Left renal pelvis (tissue), 4 donors: ENCODE results near the gene ESYT1. TPM values are rescaled to one million over a fixed set of nuclear protein-coding genes. Genes with fewer than 3 reads are reported as not detected.

Experiments
- DNase-seq, 4 donors: peaks; one replicate each; pipeline ENCODE4 v3.0.0-alpha.2; 2013; ENCODE audit warnings: low read depth in 4 of 4, low spot score in 3 of 4
- polyA plus RNA-seq, 4 donors: library from polyadenylated mRNA; unstranded; fragments of 120-200 nt; gene quantifications; one replicate each; pipeline ENCODE4 v1.2.1, GENCODE V29; 2013; ENCODE audit not compliant: insufficient read length in 4 of 4

The ESYT1 gene
- polyA plus RNA-seq, 4 donors: 66.2 to 79.3 (median 74.2) TPM

DNA sequence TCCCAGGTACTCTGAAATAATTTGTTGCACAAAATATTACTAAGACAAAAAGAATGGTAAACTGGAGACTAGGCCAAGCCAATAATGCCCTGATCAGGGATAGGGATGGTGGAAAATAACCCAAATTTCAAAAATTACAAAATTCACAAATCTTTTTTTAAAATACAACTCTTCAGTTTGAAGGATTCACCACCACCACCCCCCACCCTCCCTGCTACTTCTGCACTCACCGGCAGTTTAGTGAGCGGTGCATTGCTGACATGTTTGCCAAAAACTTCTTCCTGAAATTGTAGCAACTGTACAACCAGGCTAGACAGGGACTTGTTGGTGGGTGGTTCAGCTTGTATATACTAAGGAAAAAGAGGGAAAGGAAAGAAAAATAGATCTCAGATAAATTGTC is 58.9 kb downstream of the ESYT1 start:
- DNase-seq: no peak

DNA sequence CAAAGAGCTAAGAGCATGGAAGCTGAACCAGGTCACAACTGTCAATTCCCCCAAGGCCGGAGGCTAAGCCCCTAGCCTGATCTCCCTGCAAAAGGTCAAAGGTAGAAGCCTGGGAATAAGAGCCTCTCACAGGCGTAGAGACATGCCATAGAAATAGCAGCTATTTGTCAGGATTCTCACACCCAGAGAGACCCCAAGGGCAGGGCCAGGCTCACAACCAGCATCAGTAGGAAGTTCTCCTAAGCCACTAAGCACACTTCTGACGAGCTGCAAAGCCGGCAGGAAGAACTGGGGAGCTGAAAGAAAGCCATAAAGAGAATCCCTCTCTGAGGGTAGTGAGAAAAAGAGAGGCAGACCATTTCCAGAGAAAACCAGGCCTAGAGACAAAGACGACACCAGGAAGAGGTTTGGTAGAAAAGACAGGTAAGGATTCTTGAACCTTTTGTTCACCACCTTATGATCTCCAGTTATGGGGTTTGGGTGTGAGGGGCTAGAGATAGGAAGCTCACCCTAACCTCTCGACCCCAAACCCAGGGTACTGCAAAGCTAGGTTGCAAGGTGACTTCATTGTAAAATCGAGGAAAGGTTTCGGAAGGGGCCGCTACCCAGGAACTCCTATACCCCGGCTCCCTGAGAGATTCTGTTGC is 60.2 kb downstream of the ESYT1 start:
- no peak for DNase-seq

DNA sequence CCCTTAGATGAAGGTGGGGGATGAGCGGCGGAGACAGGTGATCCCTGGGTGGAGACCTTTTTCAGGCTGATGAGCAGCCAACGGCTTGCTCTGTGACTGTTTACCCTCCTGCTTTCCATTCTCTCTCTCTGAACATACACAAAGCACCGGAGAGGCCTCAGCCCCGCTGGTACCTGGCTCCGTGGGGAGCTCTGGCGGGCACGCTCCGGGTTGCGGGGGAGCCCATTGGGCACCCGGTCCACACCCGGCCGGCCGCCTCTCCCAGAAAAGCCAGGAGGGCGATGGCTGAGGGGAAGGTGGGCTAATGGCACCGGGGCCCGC is 60.7 kb downstream of the ESYT1 start:
- no peak for DNase-seq

- DNase-seq: peak; percentile 65 to 77 (median 72)
Measured at GRCh38 chr12:56189099-56189917, 61.2 kb downstream of the ESYT1 start, which contains the start of gene SMARCC2. TSS of gene SMARCC2 (minus strand) at chr12:56189483. CDS start at chr12:56189461, 22 bp downstream.

DNA sequence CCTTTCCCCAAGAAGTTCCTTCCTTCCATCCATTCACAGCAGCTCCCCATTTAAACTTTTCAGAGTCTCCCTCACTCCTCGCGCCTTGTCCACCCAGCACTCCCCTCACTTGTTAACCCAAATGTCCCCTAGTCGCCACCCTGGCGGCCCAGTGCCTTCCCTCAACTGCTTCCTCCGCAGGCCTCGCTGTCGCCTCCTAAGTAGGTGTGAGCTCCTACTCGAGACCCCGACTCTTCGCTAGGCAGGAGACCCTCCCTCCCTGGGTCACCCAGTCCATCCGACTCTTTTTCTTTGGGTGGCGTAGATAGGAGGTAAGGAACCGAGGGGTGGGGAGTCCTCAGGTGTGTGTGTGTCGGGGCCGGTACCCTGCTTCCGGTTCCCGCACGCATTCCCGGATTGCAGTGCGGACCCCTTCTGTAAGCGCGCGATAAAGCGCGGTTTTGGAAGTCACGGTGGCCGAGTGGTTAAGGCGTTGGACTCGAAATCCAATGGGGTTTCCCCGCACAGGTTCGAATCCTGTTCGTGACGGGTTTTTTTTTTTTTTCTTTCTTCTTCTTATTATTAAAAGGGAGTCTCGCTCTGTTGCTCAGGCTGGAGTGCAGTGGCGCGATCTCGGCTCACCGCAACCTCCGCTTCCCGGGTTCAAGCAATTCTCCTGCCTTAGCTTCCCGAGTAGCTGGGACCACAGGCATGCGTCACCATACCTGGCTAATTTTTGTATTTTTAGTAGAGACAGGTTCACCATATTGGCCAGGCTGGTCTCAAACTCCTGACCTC is 62.0 kb downstream of the ESYT1 start:
- peak; percentile 87 to 90 (median 89) for DNase-seq

- no peak for DNase-seq
Measured at GRCh38 chr12:56190695-56191155, 62.7 kb downstream of the ESYT1 start.

DNA sequence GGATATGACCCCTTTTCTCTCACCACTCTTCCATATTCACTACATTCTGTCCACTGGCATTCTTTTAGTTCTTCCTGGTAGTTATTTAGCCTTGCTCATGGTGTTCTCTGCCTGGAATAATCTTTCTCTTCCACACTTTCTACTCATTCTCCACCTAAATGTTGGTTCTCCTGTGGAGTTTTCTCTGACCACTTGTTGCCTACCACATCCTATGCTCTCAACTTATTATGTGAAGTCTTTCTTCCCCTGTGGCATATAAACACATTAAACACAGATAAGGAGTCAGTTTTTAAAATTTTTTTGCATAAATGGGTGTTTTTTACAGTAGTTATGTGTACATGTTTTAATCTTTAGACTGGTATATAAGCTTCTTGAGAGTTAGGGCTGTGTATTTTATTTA is 64.5 kb downstream of the ESYT1 start:
- no peak for DNase-seq

GRCh38 chr12:56193025-56193578 is 65.0 kb downstream of the ESYT1 start:
- DNase-seq: peak in 3 of 4 donors; percentile 56 to 77 (median 66)

Other genes with a start within 250 kb of the ESYT1 start
- gene PYM1, start 200.4 kb upstream of the ESYT1 start, polyA plus RNA-seq: 10 to 100 TPM; 28.1 to 39.1 (median 35.7) TPM
- gene DGKA, start 197.1 kb upstream of the ESYT1 start, polyA plus RNA-seq: 10 to 100 TPM; 18.2 to 28.1 (median 23.5) TPM
- 1 to 10 TPM; 2.0 to 4.2 (median 3.2) TPM for gene PMEL, start 162.2 kb upstream of the ESYT1 start, polyA plus RNA-seq
- gene CDK2, start 161.4 kb upstream of the ESYT1 start, polyA plus RNA-seq: 10 to 100 TPM; 58.8 to 71.5 (median 66.9) TPM
- gene RAB5B, start 154.2 kb upstream of the ESYT1 start, polyA plus RNA-seq: 100 to 1,000 TPM; 140 to 172 (median 166) TPM
- gene SUOX, start 131.0 kb upstream of the ESYT1 start, polyA plus RNA-seq: 10 to 100 TPM; 34.7 to 50.6 (median 45.9) TPM
- 10 to 100 TPM; 16.3 to 24.3 (median 17.7) TPM for gene IKZF4, start 107.2 kb upstream of the ESYT1 start, polyA plus RNA-seq
- 100 to 1,000 TPM in 3 of 4 donors, 10 to 100 TPM in 1; 92.7 to 593 (median 231) TPM for gene RPS26, start 86.3 kb upstream of the ESYT1 start, polyA plus RNA-seq
- gene ERBB3, start 48.1 kb upstream of the ESYT1 start, polyA plus RNA-seq: 100 to 1,000 TPM in 1 of 4 donors, 10 to 100 TPM in 2, 1 to 10 TPM in 1; 6.8 to 103 (median 77.2) TPM
- 100 to 1,000 TPM; 104 to 166 (median 154) TPM for gene PA2G4, start 23.7 kb upstream of the ESYT1 start, polyA plus RNA-seq
- gene RPL41, start 11.6 kb upstream of the ESYT1 start, polyA plus RNA-seq: 1,000 to 10,000 TPM; 4,554 to 5,864 (median 4,890) TPM
- 1 to 10 TPM; 4.7 to 6.5 (median 5.7) TPM for gene ZC3H10, start 10.0 kb upstream of the ESYT1 start, polyA plus RNA-seq
- gene MYL6B, start 24.3 kb downstream of the ESYT1 start, polyA plus RNA-seq: 100 to 1,000 TPM; 138 to 185 (median 160) TPM
- gene MYL6, start 30.1 kb downstream of the ESYT1 start, polyA plus RNA-seq: 1,000 to 10,000 TPM; 1,577 to 1,968 (median 1,895) TPM
- gene SMARCC2, start 61.2 kb downstream of the ESYT1 start, polyA plus RNA-seq: 100 to 1,000 TPM; 106 to 137 (median 129) TPM
- 10 to 100 TPM; 42.5 to 43.6 (median 43.3) TPM for gene RNF41, start 93.7 kb downstream of the ESYT1 start, polyA plus RNA-seq
- 10 to 100 TPM; 26.5 to 31.0 (median 30.3) TPM for gene NABP2, start 96.1 kb downstream of the ESYT1 start, polyA plus RNA-seq
- 10 to 100 TPM in 3 of 4 donors, 1 to 10 TPM in 1; 3.0 to 63.3 (median 44.9) TPM for gene SLC39A5, start 101.8 kb downstream of the ESYT1 start, polyA plus RNA-seq
- gene ANKRD52, start 130.1 kb downstream of the ESYT1 start, polyA plus RNA-seq: 10 to 100 TPM; 23.8 to 42.5 (median 28.9) TPM
- 10 to 100 TPM; 11.0 to 21.2 (median 15.5) TPM for gene COQ10A, start 138.7 kb downstream of the ESYT1 start, polyA plus RNA-seq
- 100 to 1,000 TPM; 114 to 224 (median 198) TPM for gene CS, start 172.1 kb downstream of the ESYT1 start, polyA plus RNA-seq
- gene CNPY2, start 187.7 kb downstream of the ESYT1 start, polyA plus RNA-seq: 100 to 1,000 TPM in 3 of 4 donors, 10 to 100 TPM in 1; 95.9 to 159 (median 151) TPM
- gene PAN2, start 205.7 kb downstream of the ESYT1 start, polyA plus RNA-seq: 100 to 1,000 TPM in 2 of 4 donors, 10 to 100 TPM in 2; 48.7 to 116 (median 92.9) TPM
- 1 to 10 TPM in 1 of 4 donors, under 1 TPM in 3; 0.57 to 1.3 (median 0.77) TPM for gene IL23A, start 210.6 kb downstream of the ESYT1 start, polyA plus RNA-seq
- 100 to 1,000 TPM in 3 of 4 donors, 10 to 100 TPM in 1; 78.8 to 139 (median 105) TPM for gene STAT2, start 231.8 kb downstream of the ESYT1 start, polyA plus RNA-seq
- gene APOF, start 234.6 kb downstream of the ESYT1 start, polyA plus RNA-seq: under 1 TPM in 1 of 4 donors, not detected in 3; 0.13 TPM